GM21786 (cell line): ENCODE data around the gene CCDC54.

Experiments used
- ATAC-seq: cut with Tn5 transposase; IDR thresholded peaks from one replicate; pipeline ENCODE4 v1.9.1; 2021; ENCODE audit not compliant: unreplicated experiment

Gene CCDC54

DNA sequence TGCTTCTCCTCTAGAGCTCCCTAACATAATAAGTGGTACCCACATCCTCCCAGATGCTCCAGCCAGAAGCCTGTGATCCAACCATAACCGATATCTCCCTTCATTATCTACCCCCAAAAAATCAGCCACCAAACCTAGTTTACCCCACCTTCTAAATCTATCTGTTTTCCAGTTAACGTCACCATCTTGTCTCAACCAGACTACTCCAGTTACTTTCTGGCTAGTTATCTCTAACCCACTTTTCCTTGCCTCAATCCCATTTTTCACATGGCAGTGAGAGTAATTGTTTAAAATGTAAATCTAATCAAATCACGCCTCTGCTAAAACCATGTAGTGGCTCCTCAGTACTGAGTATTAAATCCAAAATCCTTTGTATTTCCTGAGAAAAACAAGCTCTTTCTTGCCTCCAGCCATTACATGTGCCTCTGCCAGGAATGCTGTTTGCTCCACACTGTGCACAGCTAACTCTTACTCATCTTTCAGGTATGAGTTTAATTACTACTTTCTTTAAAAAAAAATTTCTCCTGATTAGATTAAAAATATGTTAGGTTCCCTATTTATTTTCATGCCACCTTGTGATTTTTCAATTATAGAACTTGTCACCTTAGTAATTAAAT, 15.4 kb downstream of the CCDC54 start:
- ATAC-seq, result no peak

DNA sequence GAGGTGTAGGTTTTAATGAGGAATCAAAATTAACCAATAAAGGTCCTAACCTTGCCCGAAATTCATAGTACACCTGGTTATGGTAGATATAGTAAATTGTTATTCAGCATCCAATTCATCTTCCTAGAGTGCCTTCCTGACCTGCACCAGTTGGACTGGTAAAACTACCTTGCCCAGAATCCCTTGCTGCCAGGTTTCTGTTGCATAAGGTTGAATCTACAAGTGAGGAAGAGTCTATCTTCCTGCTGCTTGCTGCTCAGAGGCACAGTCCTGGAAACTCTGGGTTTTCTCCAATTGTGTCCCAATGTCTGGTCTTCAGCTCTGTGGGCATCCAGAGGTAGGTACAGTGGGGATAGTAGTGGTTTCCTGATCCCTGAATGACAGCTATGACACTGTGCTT, 17.3 kb downstream of the CCDC54 start:
- no peak for ATAC-seq

DNA sequence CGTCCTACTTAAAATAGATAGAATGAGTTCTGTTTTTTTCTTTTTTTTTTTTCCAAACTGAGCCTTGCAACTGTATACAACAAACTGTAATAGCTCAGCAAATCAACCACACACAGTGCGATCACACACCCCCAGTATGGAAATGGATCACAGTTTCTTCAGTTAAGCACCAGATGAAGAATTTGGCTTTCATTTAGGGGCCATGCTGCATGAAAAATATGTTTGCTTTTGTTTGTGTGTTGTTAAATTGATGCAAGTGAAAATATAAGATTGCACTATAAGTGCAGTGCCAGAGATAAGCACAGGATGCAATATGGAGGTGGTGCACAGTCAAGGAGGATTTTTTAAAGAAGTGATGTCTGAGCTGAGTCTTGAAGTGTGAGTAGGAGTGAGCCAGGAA, 17.8 kb downstream of the CCDC54 start:
- ATAC-seq, result no peak

DNA sequence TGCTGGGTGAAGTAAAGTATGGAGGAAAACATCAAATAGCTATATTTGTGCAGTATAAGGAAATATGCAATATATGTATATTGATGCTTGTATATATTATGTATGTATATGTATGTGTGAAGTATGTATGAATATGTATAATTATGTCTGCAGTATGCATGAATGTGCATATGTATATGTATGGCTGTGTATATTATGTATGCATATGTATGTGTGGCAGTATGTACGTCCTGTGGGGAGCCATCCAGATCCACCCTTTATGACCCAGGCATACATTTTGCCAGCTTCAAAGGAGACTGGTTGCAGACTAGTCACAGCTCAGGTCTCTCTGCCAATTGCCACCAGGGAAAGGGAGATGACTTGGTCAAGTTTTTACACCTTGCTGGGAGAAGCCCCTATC, 24.1 kb downstream of the CCDC54 start:
- no peak for ATAC-seq

DNA sequence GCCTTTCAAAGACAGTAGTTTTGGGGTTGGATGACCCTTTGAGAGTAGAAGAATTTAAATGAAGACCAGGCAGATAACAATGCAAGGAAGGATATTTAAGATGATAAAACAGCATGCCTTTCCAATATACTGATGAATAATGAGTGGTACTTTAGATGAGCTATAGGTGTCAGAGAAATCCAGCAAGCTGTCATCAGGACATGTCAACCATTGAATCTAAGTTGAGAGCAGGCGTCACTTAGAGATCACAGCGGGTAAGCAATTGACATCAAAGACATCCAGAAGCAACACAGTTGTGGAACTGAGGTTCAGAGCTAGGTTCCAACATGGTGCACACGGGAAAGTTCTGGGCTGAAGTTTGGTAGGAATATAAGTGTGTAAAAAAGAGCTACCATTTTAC, 25.0 kb downstream of the CCDC54 start:
- no peak for ATAC-seq

DNA sequence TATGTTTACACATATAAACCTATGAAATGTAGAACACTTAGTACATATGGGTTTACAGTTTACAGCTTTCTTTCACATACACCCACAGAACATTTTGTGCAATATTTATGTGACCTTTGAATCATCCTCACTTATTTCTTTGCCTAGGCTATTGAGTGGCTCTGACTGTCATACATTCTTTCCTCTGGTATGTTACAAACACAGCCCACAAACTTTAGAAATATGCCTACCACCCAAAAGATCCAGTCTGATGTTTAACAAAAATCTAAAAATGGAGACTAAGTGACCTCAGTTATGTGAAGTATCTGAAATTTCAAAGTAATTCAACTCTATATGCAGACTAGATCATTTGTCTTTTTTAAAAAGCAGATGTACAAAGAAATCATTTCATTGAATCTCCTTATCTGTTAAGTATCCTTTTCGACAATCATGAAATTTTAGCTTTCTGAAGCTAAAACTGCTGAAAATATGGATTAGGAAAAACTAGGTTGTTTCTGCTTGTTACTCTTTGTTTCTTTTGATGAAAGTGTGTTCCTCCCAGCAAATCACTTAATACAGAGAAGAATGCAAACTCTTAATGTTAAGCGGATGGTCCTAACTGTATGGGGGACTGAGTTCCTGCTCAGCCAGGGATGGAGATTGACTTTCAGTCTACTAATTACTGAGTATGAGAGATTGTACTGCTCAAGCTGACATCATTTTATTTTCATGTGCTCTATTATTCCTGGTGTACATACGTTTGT, 27.7 kb downstream of the CCDC54 start:
- no peak for ATAC-seq

DNA sequence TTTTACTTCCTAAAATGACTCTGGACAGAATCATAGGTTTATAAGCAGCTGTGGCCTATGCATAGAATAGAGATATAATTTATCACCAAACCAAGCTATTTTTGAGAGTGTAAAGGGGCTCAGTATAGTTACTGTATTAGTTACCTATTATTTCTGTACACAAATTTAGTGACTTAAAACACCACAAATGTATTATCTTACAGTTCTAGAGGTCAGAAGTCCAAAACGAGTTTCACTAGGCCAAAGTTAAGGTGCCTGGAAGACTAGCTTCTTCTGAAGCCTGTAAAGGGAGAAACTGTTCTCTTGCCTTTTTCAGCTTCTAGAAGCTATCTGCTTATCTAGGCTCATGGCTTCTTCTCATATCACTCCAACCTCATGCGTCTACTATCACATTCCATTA, 30.1 kb downstream of the CCDC54 start:
- ATAC-seq, result no peak

DNA sequence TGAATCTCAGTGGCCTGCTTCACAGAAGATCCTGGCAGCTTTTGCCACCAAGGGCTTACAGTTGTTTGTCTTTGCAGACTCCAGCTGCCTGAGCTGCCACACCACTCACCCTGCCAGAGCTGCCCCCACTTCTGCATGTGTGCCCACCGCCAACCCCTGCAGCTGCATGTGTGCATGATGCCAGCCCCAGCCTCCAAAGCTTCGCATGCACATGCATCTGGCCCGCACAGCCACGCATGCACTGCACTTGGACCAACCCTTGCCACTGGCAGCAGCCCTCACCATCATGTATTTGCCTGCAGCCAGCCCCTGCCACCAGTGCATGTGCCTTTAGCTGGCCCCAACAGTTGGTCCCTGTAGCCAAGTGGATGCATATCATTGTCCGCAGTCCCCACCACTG, 31.3 kb downstream of the CCDC54 start:
- ATAC-seq, result no peak

DNA sequence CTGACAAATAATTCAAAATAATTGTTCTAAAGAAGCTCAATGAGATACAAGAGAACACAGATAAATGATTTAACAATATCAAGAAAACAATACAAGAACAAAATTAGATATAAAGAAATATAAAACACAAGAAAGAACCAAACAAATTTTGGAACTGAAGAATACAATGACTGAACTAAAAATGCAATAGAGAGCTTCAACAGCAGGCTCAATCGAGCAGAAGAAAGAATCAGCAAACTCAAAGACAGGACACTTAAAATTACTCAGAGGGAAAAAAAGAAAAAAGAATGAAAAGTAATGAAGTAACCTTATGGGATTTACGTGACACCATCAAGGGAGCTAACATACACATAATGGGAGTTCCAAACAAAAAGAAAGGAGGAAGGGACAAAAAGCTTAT, 32.1 kb downstream of the CCDC54 start:
- no peak for ATAC-seq

DNA sequence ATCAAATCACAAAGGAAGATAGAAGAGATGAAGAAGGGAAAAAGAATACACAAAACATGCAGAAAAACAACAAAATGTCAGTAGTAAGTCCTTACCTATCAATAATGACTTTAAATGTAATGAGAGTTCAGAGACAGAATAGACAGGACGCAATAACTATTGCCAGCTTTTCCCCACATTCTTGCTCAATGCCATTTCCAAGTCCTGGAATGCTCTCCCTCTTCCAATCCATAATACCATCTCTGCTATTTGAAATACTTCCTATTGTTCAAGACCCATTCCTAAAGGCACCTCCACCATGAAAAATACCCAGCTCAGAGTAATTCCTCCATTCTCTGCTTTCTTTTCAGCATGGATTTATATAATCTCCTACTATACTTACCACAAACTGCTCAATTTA, 33.4 kb downstream of the CCDC54 start:
- ATAC-seq, result no peak

DNA sequence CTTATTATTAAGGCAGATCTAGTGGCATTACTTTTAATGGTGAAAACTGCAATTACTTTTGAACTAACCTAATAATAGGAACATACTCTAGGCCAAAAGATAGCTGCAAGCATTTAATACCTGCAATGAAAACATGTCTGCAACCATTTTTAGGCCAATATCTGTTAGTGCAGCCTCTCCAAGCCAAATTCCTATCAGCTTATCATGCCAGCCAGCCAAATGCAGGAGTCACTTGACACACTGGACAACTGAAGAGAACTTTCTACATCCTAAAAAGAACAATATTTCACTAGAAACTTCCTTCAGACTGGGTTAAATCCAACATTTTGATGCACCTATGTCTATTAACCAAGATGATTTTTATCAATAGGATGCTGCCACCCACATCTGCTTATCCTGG, 33.8 kb downstream of the CCDC54 start:
- no peak for ATAC-seq

DNA sequence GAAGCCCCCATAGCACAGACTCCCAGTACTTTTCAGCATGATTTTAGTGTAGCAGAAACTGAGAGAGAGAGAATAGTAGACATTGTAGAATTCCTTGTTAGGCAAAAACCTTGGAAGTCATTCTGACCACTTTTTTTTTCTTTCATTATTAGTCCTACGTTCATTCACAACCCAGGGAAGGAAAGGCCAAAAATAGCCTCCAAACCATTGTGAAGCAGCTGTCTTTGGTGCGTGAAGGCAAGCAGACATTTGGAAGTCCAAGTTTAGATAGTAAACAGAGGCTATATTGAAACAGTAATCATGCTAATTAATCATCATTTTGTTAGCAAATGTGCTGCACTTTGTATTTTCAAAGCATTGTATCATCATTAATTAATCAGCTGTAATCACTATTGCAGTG, 34.5 kb downstream of the CCDC54 start:
- ATAC-seq, result no peak

DNA sequence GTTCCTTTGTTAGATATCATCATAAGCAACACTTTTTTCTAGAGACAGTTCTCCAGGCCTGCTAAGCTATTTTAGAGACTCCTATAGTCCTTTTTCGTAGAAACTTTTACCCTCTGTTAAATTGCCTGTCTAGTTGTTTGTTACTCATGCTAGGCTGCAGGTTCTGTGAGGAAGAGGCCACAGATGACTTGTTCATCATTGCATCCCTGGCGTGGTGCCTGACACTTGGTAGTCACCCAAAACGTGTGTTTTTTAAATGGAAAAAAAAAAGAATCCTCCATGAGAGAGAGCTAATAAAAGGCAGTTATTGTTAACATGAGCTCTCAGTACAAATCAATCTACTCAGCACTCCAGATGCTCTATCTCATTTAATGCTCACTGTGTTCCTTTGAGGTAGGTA, 35.1 kb downstream of the CCDC54 start:
- ATAC-seq, result no peak

DNA sequence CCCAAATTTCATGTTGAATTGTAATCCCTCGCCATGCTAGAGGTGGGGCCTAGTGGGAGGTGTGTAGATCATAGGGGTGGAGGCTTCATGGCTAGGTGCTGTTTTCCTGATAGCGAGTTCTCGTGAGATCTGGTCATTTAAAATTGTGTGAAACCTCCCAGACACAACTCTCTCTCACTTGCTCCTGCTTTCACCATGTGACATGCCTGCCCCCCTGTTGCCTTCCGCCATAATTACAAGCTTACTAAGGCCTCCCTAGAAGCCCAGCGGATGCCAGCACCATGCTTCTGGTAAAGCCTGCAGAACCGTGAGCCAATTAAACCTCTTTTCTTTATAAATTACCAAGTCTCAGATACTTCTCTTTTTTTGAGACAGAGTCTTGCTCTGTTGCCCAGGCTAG, 36.0 kb downstream of the CCDC54 start:
- ATAC-seq, result no peak

DNA sequence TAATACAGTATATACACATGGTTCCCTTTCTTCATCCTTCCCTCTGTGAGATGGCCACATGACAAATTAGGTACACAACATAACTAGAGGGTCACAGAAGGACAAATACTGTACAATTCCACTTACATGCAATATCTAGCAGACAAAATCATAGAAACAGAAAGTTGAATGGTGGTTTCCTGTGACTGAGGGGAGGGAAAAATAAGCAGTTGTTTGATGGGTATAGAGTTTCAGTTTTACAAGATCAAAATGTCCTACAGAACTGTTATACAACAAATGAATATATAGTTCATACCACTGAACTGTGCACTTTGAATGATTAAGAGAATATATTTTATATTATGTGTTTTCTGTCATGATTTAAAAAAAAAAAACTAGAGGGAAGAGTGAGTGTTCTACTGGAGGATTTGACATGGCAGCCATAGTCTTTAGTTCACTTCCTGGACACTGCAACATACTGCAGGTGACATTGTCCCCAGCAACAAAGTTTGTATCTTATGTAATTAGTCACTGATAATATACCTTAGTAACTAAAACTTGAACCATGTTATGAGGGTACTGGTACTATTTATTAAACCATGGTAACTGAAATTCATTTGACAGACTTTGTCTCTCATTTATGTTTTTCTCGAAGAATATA, 37.2 kb downstream of the CCDC54 start:
- ATAC-seq, result peak; percentile 85

DNA sequence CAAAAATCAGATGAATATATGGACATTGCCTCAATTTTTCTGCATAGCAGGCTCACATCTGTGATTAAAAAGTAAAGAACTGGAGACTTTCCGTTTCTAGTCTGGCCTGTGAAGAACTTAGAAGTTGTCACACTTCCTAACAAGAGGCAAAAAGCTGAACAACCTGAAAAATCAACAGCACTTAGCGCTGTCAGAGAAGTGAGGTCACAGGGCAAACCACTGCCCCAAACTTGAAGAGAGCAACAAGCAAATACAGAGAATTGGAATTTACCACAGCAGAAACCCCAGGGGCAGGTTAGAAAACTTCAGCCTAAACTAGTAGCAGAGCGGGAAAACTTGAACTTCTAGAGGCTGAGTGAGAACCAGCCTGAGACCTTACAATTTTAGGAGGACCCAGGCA, 38.9 kb downstream of the CCDC54 start:
- no peak for ATAC-seq

DNA sequence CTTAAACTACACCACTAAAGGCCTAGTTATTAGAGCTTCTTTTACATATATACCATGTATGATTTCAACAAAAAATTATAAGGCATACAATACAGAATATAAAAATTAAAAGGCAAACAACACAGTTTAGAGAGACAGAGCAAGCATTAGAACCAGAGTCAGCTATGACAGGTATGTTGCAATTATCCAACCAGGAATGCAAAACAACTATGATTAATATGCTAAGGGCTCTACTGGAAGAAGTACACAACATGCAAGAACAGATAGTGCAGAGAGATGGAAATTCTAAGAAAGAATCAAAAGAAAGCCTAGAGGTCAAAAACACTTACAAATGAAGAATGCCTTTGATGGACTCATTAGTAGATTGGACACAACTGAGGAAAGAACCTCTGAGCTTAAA, 39.6 kb downstream of the CCDC54 start:
- no peak for ATAC-seq

DNA sequence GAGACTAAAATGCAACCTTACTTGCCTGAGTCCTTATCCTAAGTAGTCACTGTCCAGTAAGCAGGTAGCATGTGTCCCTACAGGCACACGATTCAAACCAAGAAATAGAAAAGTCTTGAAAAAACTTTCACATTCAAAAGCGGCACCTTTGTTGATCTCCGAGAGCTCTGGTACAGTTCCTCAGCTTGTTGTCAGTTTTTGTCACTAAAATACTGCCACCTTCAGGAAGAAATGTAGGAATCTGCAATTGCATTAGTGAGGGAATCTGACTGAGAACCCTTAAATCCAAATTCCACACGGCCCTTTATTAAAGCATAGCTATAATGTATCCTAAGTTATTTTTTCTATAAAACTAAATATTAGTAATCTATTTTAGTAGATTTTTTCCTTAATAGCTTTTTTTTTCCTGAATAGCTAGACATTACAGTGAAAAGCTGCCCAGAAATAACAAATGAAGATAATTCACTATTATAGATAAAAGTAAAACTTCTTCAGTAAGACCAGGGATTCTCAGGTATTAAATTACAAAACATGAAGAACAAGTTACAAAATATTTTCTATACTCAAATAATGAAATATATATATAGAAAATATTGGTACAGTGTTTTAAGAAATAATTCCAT, 44.0 kb downstream of the CCDC54 start:
- ATAC-seq, result peak; percentile 79

DNA sequence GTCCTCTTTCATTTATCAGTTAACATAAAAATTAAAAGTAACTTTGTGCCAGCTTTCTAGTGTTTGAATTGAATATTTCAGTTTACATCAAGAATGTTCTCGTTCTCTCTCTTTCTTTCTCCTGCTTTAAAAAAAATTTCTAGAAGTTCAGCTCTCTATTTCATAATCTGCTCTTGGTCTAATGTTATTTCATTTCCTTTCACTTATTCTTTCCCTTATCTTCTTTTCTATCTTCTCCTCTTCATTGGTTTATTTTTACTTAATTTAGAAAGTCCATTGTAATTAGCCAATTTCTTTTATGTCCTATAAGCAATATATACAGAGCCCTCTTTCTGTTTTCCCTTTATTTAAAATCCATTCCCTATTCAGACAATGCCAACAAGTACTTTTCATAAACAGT, 44.6 kb downstream of the CCDC54 start:
- ATAC-seq, result no peak

DNA sequence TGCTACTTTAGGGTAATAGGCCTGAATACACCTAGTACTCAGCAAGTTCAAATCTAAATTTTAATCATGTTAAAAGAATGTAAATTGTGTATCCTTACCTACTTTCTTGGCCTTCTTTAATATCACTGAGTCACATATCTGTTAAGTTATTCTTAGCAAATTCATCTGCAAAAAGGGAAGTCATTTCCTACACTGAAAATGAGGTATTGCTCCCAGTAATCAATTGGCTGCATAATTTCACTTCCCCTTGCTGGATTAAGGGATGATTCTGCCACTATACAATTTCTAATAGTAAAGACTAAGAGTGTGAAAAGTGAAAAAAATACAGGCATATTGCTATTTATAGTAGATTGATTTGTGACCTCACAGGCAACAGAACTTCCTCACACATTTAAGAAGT, 47.8 kb downstream of the CCDC54 start:
- ATAC-seq, result no peak

DNA sequence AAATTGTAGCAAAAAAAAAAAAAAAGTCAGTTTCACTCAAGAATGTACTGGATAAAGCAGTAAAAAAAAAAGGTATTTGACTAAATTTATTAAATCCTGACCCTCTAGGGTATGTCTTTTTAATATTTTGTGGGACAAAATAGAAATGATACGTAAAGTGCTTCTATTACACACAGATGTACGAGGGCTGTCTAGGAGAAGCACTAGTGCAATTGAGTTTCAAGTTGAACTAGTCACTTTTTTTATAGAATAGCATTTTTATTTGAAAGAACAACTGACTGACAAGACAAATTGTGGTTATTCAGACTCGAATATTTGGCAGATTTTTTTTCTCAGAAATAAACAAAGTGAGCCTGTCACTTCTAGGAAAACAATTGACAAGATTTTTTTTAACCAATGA, 49.0 kb downstream of the CCDC54 start:
- ATAC-seq, result no peak
